Activated effector memory CD4-positive, alpha-beta T cell treated with Interleukin-2 at 50 U/mL for 16 hours (primary cell): ENCODE measurements around the gene ARHGEF17.

Experiments
- DNase-seq: peaks from one replicate; pipeline ENCODE4 v3.0.0-alpha.2; 2020

Gene ARHGEF17

DNA sequence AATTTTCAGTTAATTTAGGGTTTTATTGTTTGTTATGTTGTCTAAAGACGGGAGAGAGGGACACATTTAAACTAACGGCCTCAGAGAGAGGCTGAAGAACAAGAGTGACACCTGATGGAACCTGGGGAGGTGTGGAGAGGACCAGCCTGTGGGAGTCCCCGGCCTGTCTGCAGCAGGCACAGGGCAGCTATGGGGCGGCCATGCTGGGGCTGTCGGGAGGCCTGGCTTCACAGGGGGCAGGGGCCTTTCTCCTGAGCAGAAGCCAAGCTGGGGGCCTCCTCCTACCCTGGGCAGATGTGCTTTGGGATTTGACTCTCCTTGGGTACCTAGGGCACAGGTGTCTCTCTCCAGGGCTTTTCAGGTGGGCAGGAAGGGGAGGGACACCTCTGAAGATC, 90.1 kb downstream of the ARHGEF17 start:
- no peak for DNase-seq

DNA sequence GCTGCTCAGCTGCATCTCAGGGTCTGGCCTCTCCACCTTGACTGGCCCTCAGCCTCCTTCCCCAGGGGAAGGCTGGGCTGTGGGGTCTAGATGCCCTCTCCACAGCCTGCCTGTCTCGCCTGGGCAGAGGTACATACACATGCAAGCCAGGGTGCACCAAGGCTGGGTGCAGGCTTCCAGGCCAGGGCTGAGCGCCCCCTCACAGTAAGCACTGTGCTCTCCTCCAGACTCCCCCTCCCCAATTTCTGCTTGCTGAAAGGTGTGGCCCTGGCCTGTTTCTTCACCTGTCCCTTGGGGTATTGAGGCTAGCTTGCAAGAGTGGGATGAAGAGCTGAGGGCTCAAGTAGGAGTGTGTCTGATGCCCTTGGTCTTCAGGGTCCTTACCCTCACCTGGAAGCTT, 90.6 kb downstream of the ARHGEF17 start:
- no peak for DNase-seq

DNA sequence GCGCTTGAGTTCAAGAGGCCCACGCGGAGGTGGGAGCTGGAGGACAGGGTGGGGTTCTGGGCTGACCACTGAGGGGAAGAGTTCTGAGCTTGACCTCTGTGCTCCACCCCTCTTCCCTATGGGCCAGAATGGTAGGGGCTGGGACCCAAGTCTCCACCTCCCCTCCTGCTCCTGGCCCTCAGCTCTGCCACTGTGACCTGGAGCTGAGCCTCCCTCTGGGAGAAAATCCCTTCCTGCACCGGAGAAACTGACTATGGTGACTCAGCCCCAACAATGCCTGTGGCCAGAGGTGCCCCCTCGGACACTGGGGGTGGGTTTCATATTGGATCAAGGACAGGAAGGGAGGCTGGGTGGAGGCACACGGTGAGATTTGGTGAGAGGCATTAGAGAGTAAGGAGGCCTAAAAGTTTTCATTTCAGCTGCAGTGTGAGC, 91.1 kb downstream of the ARHGEF17 start:
- no peak for DNase-seq

DNA sequence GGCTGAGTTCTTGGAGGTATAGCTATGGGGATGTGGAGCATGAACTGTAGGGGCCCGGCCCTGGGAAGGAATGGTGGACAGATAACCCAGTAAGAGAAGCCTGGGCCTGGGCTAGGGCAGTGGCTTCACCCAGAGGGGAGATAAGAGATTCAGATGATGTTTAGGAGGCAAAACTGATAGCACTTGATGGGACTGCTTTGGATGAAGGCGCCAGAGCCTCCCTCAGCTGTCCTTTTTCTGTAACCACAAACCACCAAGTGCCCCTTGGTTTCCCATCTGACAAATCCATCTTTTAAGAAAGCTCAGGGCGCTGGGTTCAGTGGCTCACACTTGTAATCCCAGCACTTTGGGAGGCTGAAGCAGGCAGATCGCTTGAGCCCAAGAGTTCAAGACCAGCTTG, 91.6 kb downstream of the ARHGEF17 start:
- DNase-seq = no peak

DNA sequence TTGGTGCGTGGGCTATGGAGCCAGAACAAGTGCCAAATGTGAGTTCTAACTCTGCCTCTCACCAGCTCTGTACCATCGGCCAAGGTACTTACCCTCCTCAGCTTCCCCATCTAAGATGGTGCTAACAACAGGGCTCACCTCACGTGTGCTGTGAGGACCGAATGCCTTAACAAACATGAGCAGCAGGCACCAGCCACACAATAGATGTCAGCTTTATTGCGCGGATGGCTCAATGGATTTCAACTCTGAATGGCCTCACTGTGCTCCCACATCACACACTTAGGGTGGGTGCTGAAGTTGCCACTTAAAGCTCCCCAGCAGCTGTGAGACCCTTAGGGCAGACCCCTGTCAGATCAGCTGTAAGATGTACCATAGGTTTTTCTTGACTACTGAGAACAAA, 92.2 kb downstream of the ARHGEF17 start:
- DNase-seq = no peak

DNA sequence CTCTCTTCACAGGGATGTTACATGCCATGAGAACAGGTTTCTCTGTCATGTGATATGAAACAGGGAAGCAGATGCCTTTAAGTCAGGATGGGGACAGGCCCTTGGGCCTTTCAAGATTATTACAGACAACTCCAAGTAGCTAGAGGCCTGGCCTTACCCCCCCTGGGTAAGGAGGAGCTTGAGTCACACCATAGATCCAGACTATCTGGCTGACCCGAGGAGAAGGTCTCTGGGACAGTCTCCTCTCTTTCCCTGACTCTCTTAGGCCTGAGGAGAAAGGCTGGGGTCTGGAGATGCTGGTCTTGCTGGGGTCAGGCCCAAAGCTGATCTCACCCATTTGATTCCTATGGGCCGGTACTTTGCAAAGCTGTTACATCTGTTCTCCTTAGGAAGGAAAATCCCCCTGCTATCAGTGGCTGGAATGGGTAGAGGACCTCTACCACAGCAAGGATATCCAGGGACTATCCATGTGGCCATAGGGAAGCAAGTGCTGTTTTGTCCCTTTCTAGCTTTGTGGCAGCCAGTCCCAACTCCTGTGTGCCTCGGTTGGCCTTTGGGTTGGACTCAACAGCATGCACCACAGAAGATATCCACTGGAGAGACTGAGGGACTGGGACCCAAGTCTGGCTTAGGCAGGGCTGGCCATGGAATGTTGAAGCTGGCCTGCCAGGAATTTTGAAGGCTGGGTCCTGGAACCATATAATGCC, 93.3 kb downstream of the ARHGEF17 start:
- no peak for DNase-seq

DNA sequence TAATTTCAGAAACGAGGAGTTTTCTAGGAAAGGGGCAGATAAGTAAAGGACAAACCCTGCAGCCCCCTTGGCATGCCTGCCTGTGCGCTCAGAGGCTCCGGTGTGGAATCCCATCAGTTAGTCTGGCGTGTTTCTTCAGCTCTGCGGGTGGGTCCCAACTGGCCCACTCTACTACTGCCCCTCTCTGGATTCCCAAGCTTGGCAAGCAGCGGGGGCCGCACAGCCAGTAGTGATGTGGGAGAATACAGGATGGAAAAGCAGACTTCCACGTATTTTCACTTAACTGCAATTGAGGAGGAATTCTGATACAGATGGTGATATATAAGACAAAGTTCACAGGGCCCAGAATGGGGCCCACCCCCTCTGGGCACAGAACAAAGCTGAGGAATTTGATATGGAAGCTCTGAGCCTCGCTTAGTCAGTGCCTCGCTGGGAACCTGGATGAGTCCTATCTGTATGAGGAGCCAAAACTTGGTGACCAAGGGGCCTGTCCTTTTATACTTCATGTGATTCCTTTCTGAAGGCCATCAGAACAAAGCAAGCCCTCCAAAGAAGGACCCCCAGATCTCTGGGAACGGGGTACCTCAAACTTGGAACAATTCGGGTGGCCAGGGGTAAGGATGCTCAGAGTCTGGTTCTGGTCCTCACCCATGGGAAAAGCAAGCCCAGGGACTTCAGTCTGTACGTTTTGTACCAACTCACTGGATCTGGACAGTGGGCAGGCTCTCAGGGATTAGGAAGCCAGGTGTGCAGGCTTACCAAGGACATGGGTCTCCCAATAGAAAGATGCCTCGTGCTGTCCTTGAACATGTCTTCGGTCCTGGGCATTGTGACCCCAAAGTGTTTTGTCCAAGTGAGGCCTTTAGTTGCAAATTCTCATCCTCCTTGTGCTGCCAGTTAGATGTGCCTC, 94.1 kb downstream of the ARHGEF17 start:
- no peak for DNase-seq

DNA sequence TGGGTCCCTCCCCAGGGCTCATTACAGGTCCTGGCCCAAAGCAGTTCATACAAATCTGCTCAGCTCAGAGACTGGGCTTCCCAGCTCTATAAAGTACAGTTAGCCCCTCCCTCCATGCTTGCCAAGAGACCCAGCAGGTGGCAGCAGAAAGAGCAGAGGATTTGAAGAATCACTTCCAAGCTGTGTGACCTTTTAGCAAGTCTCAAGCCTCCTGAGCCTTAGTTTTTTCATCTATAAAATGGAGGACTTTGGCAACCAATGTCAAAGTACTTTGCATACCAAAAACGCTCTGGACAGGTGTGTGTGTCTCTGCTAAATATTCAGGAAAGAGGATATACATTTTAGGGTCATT, 94.7 kb downstream of the ARHGEF17 start:
- no peak for DNase-seq

DNA sequence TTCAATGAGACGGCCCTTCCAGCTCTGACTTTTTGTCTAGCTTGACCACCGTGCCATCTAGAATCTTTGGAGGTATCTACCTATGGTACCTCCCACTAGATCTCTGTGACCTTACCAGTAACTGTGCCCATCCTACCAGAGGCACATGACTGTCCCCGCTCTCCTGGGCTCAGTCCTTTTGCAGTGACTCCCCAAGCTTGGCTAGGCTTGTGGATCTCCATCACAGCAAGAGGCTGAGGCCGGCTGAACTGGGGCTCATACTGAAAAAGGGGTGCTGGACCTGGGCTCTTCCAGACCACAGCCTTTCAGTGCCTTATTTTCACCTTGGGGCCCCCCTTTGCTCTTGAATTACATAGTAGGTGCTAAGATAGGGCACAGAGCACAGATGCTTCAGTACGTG, 95.5 kb downstream of the ARHGEF17 start:
- DNase-seq = no peak

DNA sequence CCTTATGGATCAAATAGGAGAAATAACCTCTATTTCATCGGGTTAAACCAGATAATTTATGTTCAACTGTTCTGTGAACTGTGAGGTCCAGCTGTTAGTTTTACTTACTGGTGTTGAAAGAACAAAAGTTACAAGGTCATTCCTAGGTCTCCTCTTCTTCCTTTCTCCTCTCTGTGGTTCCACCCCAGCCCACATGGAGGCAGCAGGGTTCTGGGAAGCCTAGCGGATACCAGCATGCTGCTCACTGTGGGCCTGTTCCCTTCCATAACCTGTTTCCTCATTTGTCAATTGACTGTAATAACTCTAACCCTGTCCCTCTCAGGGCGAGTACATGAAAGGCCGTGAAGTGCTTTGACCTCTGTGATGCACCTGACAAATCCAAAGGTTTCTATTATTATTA, 96.0 kb downstream of the ARHGEF17 start:
- DNase-seq = no peak

DNA sequence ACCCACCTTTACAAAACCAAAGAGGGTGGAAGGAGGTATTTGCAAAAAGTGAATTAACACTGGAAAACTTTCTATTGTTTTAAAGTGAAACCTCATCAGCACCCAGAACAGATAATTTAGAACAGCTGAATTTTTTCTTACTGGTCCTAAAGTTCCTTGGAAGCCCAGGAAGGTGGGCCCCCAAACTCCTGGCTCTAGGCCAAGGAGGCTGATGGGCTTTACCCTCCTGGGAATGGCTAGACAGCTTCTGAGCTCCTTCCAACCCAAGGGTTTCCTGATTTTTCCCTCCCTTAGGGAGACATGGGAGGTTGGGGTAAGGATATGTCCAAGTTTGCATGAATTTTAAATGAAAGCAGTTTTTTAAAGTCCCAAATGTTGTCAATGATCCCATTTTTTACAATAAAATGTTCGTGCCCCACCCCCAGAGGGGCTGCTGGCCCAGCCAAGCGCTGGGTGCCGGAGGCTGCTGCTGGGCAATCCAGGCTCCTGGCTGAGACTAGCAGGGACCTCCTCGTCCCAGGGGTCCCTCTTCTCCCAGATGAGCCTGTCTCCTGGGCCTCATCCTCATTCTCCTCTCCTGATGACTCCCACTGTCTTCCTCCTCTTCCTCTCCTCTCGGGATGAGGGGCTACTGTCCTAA, 96.5 kb downstream of the ARHGEF17 start:
- no peak for DNase-seq

DNA sequence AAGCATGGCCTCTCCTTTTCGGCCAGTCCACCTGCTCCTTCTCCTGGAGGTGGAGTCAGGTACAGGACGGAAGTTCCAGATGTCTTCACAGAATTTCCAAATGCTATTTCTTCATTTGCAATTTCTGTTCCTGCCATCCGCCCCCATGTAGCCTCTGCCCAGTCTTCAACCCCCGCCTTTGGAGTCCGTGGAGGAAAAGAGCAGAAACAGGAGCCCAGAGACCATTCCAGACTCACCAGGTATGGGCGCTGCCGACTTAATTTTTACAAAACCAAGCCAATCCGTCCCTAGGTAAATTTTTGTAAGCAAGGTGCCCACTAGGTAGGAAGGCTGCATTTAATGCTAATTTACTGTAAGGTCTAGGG, 97.1 kb downstream of the ARHGEF17 start:
- DNase-seq = no peak

DNA sequence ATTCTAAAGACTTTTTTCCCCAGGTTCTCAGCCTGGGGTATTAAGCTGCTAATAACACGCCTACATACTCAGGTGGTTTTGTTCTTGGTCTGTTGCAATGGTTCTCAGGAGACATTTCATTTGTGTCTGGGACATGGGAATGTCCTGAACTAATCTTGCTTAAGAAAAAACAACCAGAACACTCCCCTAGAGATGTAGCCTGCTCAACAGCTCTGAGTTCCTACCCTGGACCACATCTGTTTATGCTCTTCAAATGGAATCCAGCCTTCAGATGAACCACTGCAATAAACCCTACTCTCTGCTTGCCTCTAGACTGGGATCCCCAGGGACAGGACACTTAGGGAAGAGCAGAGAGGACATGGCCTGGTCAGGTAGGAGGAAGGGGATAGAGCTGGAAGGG, 98.1 kb downstream of the ARHGEF17 start:
- no peak for DNase-seq

DNA sequence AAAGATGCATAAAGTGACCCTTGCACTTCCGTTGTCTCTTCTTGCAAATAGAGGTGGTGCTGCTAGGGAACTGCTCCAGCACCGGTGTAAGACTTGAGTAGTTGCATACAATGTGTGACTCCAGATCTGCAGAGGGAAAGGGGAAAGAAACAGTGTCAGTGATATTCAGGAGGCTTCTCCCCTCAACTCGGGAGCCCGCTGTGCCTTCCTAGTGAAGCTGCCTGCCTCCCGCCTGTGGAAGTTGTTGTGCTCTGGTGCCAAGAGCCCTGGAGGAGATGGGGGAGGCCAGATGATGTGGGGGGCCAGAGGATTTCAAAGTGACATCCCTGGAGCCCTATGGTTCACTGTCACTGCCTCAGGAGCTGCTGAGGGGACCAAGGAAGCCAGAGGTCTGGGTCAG, 98.5 kb downstream of the ARHGEF17 start:
- no peak for DNase-seq

DNA sequence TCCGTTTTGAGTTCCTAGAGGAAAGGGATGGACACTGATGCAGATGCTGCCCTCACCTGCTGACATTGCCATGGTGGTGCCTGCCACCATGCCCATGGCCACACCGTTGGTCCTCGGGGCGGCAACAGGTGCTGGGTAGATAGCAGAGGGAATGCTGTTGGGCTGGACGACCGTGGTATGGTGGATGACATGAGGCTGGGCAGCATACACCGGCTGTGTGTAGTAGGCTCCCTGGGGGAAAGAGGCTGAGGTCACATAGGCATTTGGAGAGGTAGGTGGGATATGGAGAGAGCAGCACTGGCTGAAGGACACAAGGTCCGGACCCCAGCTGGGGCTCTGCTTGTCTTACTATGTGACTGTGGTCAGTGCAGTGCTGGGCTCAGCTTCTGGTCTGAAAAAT, 101.4 kb downstream of the ARHGEF17 start:
- no peak for DNase-seq

DNA sequence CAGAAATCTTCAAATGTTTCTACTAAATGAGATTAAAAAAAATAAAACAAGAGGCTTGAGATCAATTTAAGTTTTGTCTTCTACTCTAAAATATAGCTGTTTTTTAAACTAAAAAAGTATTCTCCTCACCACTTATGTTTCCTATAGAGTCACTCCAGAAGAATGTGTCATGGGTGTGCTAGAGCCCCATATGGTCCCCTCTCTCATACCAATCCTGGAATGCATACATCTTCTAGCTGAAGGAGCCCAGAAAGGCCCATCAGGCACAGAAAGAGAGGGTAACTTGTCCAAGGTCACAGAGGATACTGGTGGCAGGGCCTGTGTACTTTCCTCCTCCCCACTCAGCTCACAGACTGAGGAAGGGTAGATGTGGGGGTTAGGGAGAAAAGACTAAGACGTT, 102.6 kb downstream of the ARHGEF17 start:
- DNase-seq = no peak

DNA sequence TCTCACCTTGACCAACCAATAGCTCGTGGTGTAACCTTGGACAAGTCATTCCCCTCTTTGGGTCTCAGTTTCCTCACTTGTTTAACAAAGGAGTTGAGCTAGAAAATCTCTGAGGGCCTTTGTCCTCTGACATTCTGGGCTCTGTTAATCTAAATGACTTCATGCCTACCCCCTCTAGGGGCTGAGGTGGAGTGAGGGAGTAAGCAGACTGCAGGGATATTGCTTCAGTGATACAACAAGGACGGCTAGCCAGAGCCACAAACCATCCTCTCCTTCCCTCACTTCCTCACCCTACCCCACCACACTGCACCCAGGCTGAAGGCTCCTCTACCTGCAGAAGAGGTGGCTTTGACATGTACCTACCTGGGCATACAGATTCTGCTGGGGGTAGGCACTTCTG, 103.0 kb downstream of the ARHGEF17 start:
- DNase-seq = no peak

DNA sequence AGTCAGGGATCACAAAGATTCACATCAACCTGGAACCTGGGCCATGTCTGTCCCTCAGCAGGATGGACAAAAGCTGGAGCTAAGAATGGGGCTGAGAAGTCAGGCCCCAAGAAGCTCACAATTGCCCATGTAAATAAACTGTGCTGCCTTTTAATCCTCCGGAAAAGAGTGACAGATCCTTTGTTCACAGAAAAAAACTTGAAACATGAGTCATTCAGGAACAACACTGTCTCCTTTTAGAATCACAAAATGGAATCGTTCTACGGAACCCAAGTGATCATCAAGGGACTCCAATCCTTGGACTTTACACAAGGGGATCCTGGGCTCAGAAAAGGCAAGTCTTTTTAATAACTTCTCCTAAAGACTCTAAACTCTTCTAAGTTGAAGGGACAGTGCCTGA, 104.2 kb downstream of the ARHGEF17 start:
- DNase-seq = no peak

DNA sequence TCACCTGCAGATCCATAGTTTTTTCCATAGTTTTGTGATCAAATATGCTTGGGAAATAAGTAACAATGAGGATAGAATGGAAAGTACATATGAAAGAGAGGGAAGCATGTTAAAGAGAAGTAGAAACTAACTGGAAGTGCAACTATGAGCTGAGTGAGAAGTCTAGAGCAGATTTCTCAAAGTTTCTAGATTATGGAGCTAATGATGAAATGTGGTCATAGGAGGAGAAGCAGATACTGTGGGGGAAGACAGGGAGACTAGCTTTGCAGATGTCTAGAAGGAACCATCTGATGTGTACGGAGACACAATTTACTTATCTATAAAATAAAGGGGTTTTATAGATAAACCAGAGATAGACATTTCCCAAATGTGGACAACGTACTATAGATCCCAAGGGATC, 105.2 kb downstream of the ARHGEF17 start:
- no peak for DNase-seq

DNA sequence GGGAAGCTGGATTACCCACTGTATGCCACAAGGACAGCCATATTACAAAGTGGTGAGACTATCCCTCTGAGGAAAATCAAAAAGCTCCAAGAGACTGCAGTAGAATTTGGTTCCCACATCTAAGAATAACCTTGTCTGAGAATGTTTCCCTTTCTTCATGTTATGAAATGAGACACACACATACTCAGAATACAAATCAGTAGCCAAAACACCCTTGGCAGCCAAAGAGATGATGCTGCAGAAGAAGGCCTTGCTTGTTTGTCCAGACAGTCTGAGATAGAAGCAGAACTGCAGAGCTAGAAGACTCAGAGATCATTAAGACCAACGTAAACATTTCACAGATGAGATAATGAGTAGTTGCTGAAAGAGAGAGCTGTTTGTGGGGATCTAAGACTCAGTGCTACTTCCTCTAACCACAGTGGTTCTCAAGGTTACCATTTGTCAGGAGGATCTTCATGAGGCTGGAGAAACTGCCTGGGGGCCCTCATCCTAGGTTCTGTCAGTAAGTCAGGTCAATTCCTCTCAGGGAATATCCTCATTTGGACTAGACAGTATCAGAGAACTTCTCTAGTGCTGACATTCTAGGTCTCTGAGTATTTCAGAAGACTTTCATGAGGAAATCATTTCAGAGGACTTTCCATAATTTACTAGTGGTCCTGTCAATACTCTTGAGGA, 107.0 kb downstream of the ARHGEF17 start:
- DNase-seq = no peak

DNA sequence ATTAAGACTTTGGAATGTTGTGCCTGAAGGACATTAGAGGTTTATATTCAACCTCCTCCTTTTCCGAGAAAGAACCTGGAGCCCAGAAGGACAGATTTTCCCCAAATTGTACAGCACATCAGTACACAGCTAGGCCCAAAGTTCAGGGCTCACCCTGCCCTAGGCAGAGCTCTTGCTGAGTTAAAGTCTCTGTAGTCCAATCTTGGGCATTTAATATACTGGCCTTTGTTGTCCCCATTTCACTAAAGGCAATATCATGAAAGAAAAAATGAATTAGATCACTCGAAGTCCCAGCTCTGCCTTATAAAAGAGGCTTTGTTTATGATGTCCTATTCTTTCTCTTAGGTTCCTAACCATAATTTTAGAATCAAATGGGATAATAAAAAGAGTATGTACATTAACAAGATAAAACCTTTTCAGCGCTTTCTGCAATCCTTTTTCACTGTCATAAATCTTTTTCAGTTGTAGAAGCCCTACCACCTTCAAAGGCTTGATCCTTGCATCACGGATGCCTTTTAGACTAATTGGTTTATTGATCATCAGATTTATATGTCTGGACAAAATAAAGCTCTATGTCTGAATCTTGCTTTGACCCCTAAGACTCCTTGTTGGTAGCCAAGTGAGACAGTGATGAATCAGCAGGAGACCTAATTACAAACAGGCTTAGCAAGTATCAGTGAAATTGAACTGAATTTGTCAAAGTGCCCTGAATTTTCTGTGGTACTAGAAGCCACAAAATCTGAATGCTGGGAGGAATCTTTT, 108.0 kb downstream of the ARHGEF17 start:
- no peak for DNase-seq

DNA sequence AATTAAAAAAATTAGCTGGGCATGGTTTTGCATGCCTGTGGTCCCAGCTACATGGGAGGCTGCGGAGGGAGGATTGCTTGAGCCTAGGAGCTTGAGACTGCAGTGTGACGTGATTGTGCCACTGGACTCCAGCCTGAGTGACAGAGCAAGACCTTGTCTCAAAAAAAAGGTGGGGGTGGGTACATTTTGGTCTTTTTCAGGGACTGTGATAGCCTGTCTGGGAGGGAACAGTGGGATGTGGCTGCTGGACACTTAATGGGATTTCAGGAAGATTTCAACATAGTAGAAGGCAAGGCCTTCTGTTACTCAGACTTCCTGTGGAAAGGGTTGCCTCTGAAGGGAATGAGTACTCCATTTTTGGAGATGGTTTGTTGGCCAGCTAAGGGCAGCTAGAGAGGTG, 108.7 kb downstream of the ARHGEF17 start:
- DNase-seq = no peak
